ENCODE measurements around the gene BRI3BP. TPM values are rescaled to one million over a fixed set of nuclear protein-coding genes. Genes with fewer than 3 reads are reported as not detected.

Gene BRI3BP
- total RNA-seq, 1 experiment from 2014 or later: 19.6 TPM

GRCh38 chr12:125017801-125018200 is 24.4 kb downstream of the BRI3BP start:
- Mint-ChIP-seq H3K36me3 (ENCODE audit: insufficient read depth, unreplicated experiment) (peaks cover 14% of the 10 kb centered on the region), H3K27ac (ENCODE audit: unreplicated experiment) (no peak overlapping the region), H3K4me1 (ENCODE audit: low read depth, unreplicated experiment) (no peaks in the 10 kb centered on the region), H3K4me3 (ENCODE audit: unreplicated experiment) (no peak overlapping the region), H3K9me3 (ENCODE audit: unreplicated experiment) (no peaks in the 10 kb centered on the region), H3K27me3 (ENCODE audit: insufficient read depth, unreplicated experiment) (no peaks in the 10 kb centered on the region)
- ChIA-PET POLR2A (no interaction called here), CTCF (interaction anchor here (0.7 kb wide), 1 partner anchor 96 kb away, joined by 3 read pairs; no protein-coding TSS in a partner anchor)
- H3K4me3 ChIP-seq (ENCODE audit: low read depth, low read length): no peak overlapping the region
- no peak for TF ChIP-seq CTCF (IDR thresholded peaks at IDR 0.05; ENCODE audit: insufficient read depth in 1 of 2, low read depth in 1 of 2, low read length in 1 of 2, severe bottlenecking in 1 of 2, unreplicated experiment in 1 of 2)
- intact Hi-C loops (cut with micrococcal nuclease; ENCODE audit: unreplicated experiment): no loop called here
- H3K4me1 ChIP-seq: no peaks in the 10 kb centered on the region
- BruUV-seq (replicated peaks): no TSS peak
- H3K9me3 ChIP-seq: no peaks in the 10 kb centered on the region
- no peak for DNase-seq
- no peaks in the 10 kb centered on the region for H3K27me3 ChIP-seq (replicated peaks; ENCODE audit: control insufficient read depth, insufficient read depth, low read length)
- peaks cover 1% of the 10 kb centered on the region; the same call in 1 of the 2 replicates for H3K36me3 ChIP-seq (ENCODE audit: control insufficient read depth, insufficient read depth, low read length)

- H3K9me3 Mint-ChIP-seq (ENCODE audit: unreplicated experiment): no peaks in the 10 kb centered on the region
- no peak for TF ChIP-seq CTCF (IDR thresholded peaks at IDR 0.05; ENCODE audit: insufficient read depth in 1 of 2, low read depth in 1 of 2, low read length in 1 of 2, severe bottlenecking in 1 of 2, unreplicated experiment in 1 of 2)
- Histone ChIP-seq H3K4me1 (no peaks in the 10 kb centered on the region), H3K27me3 (replicated peaks; ENCODE audit: control insufficient read depth, insufficient read depth, low read length) (no peaks in the 10 kb centered on the region), H3K9me3 (no peaks in the 10 kb centered on the region), H3K4me3 (ENCODE audit: low read depth, low read length) (no peak overlapping the region), H3K36me3 (ENCODE audit: control insufficient read depth, insufficient read depth, low read length) (peaks cover under 1% of the 10 kb centered on the region; the same call in 1 of the 2 replicates)
- CTCF ChIA-PET: interaction anchor here (0.7 kb wide), 1 partner anchor 97 kb away, joined by 3 read pairs; no protein-coding TSS in a partner anchor
- no peaks in the 10 kb centered on the region for H3K27me3 Mint-ChIP-seq (ENCODE audit: insufficient read depth, unreplicated experiment)
- no peak overlapping the region for H3K4me3 Mint-ChIP-seq (ENCODE audit: unreplicated experiment)
- no peak overlapping the region for H3K27ac Mint-ChIP-seq (ENCODE audit: unreplicated experiment)
- H3K4me1 Mint-ChIP-seq (ENCODE audit: low read depth, unreplicated experiment): no peaks in the 10 kb centered on the region
- intact Hi-C loops (cut with micrococcal nuclease; ENCODE audit: unreplicated experiment): no loop called here
- no TSS peak for BruUV-seq (replicated peaks)
- no peak for DNase-seq
- H3K36me3 Mint-ChIP-seq (ENCODE audit: insufficient read depth, unreplicated experiment): peaks cover 20% of the 10 kb centered on the region
- POLR2A ChIA-PET: no interaction called here
Measured at GRCh38 chr12:125018356-125018755, 24.9 kb downstream of the BRI3BP start.

GRCh38 chr12:125021096-125021495 is 27.7 kb downstream of the BRI3BP start:
- H3K27me3 Mint-ChIP-seq (ENCODE audit: insufficient read depth, unreplicated experiment): no peaks in the 10 kb centered on the region
- H3K4me1 Mint-ChIP-seq (ENCODE audit: low read depth, unreplicated experiment): no peaks in the 10 kb centered on the region
- Histone ChIP-seq H3K27me3 (replicated peaks; ENCODE audit: control insufficient read depth, insufficient read depth, low read length) (no peaks in the 10 kb centered on the region), H3K36me3 (ENCODE audit: control insufficient read depth, insufficient read depth, low read length) (no peaks in the 10 kb centered on the region; the same call in 1 of the 2 replicates), H3K4me1 (no peaks in the 10 kb centered on the region), H3K4me3 (ENCODE audit: low read depth, low read length) (no peak overlapping the region), H3K9me3 (no peaks in the 10 kb centered on the region)
- intact Hi-C loops (cut with micrococcal nuclease; ENCODE audit: unreplicated experiment): no loop called here
- ChIA-PET POLR2A (interaction anchor here (0.7 kb wide), 1 partner anchor 34 kb away, joined by 5 read pairs; no protein-coding TSS in a partner anchor), CTCF (no interaction called here)
- H3K27ac Mint-ChIP-seq (ENCODE audit: unreplicated experiment): no peak overlapping the region
- no peak for DNase-seq
- peaks cover 15% of the 10 kb centered on the region for H3K36me3 Mint-ChIP-seq (ENCODE audit: insufficient read depth, unreplicated experiment)
- TF ChIP-seq CTCF (IDR thresholded peaks at IDR 0.05; ENCODE audit: insufficient read depth in 1 of 2, low read depth in 1 of 2, low read length in 1 of 2, severe bottlenecking in 1 of 2, unreplicated experiment in 1 of 2): no peak
- no peaks in the 10 kb centered on the region for H3K9me3 Mint-ChIP-seq (ENCODE audit: unreplicated experiment)
- BruUV-seq (replicated peaks): no TSS peak
- no peak overlapping the region for H3K4me3 Mint-ChIP-seq (ENCODE audit: unreplicated experiment)

Data from Caco-2 (cell line).